OCI-M2 (cell line): ENCODE measurements around the gene CDYL.

Experiments
- DNase-seq: peaks from one replicate; lab custom pipeline; 2025; ENCODE audit not compliant: unreplicated experiment; lab: John Stamatoyannopoulos, UW

CDYL gene

GRCh38 chr6:4957521-4958231, 181.5 kb downstream of the CDYL start:
- DNase-seq = no peak

GRCh38 chr6:4958624-4959023, 182.4 kb downstream of the CDYL start:
- DNase-seq = no peak

- no peak for DNase-seq
These were observed 185.3 kb downstream of the CDYL start for GRCh38 chr6:4961322-4962168.

- DNase-seq = no peak
These were observed 186.7 kb downstream of the CDYL start for GRCh38 chr6:4962905-4963304.

- DNase-seq = no peak
These were observed 188.7 kb downstream of the CDYL start for GRCh38 chr6:4964675-4965561.

- no peak for DNase-seq
These were observed 189.6 kb downstream of the CDYL start for GRCh38 chr6:4965562-4966389.

GRCh38 chr6:4967301-4968030, 191.3 kb downstream of the CDYL start:
- DNase-seq = no peak

GRCh38 chr6:4969609-4970285, 193.5 kb downstream of the CDYL start:
- no peak for DNase-seq

GRCh38 chr6:4970739-4971395, 194.7 kb downstream of the CDYL start:
- no peak for DNase-seq

GRCh38 chr6:4971851-4972250, 195.6 kb downstream of the CDYL start:
- no peak for DNase-seq

GRCh38 chr6:4972438-4972837, 196.2 kb downstream of the CDYL start:
- DNase-seq = no peak

GRCh38 chr6:4973415-4973814, 197.2 kb downstream of the CDYL start:
- no peak for DNase-seq

GRCh38 chr6:4973982-4974745, 198.0 kb downstream of the CDYL start:
- no peak for DNase-seq

- no peak for DNase-seq
These were observed 198.8 kb downstream of the CDYL start for GRCh38 chr6:4974962-4975361.

- no peak for DNase-seq
These were observed 199.3 kb downstream of the CDYL start for GRCh38 chr6:4975506-4975905.

GRCh38 chr6:4977468-4977867, 201.3 kb downstream of the CDYL start:
- DNase-seq = no peak

- no peak for DNase-seq
These were observed 203.2 kb downstream of the CDYL start for GRCh38 chr6:4979426-4979825.

GRCh38 chr6:4981761-4982160, 205.6 kb downstream of the CDYL start:
- DNase-seq = no peak
